ENCODE data around the gene PORCN.

DNA sequence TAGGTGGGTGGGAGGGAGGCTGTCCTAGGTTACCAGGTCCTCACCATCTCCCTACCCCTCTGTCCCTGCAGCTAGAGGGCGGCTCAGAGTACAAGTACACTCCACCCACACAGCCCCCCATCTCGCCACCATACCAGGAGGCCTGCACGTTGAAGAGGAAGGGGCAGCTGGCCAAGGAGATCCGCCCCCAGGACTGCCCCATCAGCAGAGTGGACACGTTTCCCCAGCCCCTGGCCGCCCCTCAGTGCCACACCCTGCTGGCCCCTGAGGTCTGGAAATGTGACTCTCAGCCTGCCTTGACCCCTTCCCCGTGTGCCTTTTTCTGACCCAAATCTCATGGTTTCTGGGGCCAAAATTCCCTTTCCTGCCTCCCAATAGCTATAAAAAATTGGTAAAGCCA, 26.3 kb upstream of the PORCN start:
- TF ChIP-seq, protein P1, sequence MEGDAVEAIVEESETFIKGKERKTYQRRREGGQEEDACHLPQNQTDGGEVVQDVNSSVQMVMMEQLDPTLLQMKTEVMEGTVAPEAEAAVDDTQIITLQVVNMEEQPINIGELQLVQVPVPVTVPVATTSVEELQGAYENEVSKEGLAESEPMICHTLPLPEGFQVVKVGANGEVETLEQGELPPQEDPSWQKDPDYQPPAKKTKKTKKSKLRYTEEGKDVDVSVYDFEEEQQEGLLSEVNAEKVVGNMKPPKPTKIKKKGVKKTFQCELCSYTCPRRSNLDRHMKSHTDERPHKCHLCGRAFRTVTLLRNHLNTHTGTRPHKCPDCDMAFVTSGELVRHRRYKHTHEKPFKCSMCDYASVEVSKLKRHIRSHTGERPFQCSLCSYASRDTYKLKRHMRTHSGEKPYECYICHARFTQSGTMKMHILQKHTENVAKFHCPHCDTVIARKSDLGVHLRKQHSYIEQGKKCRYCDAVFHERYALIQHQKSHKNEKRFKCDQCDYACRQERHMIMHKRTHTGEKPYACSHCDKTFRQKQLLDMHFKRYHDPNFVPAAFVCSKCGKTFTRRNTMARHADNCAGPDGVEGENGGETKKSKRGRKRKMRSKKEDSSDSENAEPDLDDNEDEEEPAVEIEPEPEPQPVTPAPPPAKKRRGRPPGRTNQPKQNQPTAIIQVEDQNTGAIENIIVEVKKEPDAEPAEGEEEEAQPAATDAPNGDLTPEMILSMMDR (IDR thresholded peaks at IDR 0.05; ENCODE audit: low read length): no peak
- TF ChIP-seq EZH2 (IDR thresholded peaks at IDR 0.05; ENCODE audit: borderline replicate concordance, low read length): no peak
